ENCODE measurements around the gene PLAC1.

The PLAC1 gene

GRCh38 chrX:134588806-134589205, 69.5 kb downstream of the PLAC1 start:
- DNase-seq = no peak

DNA sequence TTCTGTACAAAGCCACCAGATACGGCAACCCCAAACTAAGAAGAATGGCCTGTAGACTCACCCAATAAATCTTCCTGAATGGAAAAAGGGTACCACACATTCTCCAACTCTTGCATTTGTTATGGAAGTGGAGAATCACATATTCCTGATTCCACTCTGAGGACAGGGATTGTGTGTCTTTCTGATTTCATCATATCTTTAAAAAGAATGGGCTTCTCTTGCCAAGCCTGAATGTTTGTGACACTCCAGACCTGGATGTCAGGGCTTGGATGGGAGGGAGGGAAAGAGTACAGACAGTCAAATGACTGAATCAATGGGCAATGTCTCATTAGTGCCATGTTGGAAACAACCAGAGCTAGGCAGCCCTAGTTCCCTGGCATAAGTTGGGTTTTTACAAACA, 77.4 kb downstream of the PLAC1 start:
- peak; percentile 79 for DNase-seq

DNA sequence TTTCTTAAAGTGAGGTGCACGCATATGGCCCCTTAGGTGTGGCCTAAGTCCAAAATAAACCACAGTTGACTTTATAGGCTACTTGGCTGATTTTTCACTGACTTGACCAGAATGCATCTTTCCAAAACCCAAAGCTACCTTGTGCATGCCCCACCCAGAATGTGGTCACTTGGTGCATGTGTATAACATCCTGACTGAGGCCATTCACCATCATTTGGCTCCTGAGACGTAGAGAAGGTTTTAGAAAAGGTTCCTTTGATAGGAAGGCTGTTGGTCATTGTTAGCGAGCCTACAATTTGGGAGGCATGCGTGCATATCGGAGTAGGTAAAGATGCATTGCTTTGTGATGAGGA, 84.6 kb downstream of the PLAC1 start:
- no peak for DNase-seq

GRCh38 chrX:134572816-134573682, 85.2 kb downstream of the PLAC1 start:
- DNase-seq = peak; percentile 23

DNA sequence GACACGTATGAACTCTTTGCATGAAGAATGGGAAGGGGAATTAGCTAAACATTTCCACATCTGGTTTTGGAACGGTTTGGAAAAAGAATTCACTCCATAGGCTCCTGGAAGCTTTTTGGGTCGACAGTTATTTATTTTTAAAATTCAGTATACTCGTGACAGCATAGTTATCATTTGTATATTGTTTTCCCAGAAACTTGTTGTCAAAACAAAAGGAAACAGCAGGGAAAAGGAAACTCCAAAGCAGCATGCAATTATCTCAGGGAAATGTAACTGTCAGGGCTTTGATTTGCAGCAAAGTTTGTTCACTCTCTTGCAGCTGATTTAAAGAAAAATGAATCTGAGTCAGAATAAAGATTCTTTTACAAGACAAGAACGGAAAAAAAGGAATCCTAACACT, 86.5 kb downstream of the PLAC1 start:
- no peak for DNase-seq

DNA sequence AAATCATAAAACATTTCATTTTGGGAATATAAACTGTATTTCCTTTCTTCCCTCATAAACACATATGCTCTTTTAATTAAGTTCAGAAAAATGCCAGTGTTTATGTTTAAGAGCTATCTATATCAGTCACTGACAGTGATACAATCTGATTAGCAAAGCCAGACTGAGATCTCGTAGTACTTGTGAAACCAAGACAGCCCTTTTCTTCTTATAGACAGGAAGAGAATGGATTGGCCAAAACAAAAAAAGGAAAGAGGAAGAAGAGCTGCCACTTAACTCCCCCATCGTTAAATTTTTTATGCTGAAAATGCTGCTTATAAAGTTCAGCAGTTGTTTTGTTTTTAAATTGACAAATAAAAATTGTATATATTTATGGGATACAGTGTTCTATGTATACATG, 87.4 kb downstream of the PLAC1 start:
- no peak for DNase-seq

DNA sequence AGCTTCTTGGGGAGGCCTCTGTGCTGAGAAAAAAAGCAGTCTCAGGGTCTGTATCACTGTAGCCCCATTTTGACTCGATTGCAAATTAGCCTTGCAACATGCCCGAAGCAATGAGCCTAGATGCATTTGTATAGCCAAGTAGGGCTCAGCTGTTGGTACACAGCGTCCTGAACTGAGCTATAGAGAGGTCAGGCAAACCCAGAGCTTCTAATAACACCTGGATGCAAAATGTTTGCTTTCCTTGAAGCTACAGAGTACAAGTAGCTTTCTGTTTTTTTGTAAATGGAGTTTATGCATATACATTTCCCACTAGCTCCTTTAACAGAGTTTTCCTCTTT, 87.8 kb downstream of the PLAC1 start:
- DNase-seq = no peak

DNA sequence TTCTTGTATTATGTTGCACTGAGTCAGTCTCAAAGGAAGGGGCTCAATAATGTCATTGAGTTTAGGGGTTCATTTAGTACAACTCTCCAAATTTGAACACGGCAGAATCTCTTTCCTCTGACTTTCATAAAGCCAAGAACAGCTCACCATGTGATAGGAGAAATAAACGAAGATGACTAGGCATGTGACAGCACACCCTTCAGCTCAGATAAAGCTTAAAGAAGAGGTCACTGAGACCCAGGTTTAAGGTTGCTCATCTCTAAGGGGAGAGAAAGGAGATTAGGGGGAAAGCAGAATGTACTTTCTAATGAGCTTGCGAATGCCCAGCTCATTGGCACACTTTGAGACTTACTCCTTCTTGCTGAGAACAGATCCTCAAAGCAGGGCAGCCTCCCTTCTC, 89.0 kb downstream of the PLAC1 start:
- DNase-seq = no peak

GRCh38 chrX:134568285-134569016, 89.8 kb downstream of the PLAC1 start:
- DNase-seq = no peak

DNA sequence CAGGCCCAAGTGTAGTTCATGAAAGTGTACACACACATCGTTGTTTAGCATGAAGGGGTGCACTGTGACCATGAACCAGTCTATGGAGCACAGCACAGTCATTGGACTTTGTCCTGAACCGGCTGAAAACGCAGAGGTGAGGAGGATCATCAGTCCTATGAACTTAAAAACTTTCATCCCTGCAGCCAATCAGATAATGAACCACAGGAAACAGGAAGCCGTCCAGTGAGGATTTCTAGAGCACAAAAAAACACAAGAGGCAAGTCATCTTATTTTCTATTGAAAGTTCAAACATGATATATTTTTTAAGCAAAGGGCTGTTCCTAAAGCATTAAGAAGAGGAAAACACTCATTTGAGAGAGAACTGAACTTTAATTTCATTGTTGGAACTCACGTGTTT, 91.8 kb downstream of the PLAC1 start:
- no peak for DNase-seq

- DNase-seq = no peak
Measured at GRCh38 chrX:134562002-134562401, 96.3 kb downstream of the PLAC1 start.

GRCh38 chrX:134558133-134558532, 100.1 kb downstream of the PLAC1 start:
- no peak for DNase-seq

- DNase-seq = no peak
Measured at GRCh38 chrX:134554291-134554690, 104.0 kb downstream of the PLAC1 start.

GRCh38 chrX:134552351-134552750, 105.9 kb downstream of the PLAC1 start:
- DNase-seq = no peak

DNA sequence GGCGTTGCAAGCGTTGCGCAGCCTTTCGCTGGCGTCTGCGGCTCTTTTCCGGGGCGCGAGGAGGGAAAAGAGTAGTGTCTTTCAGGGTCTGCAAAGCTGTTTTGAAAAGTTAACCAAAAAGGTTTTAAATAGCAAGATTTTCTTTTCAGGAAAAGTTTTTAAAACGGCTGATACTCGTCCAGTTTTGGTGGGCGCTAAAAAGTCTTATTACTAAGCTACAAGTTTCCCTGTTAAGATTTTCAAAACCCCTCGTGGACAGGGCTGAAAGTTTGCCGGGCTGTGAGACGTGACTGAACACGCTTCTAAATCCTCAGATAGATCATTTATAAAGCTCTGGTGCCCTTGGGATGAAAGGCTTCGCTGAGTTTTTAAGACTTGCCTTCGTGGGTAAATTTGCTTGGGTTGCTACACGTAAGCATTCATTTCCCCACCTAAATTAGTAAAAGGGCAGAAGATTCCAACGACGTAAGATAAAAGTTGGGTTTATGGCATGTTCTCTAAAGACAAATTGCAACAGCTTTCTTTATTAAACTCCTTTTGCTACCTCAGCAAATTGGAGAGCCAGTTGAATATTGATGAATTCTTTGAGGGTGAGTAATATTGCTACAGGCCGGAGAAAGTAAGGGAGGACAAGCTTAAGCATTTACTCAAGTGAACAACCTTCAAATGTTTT, 106.8 kb downstream of the PLAC1 start:
- peak; percentile 68 for DNase-seq

GRCh38 chrX:134548257-134549201, 109.7 kb downstream of the PLAC1 start:
- peak; percentile 38 for DNase-seq

GRCh38 chrX:134547047-134547679, 111.1 kb downstream of the PLAC1 start:
- peak; percentile 43 for DNase-seq

GRCh38 chrX:134546187-134546586, 112.1 kb downstream of the PLAC1 start:
- no peak for DNase-seq

DNA sequence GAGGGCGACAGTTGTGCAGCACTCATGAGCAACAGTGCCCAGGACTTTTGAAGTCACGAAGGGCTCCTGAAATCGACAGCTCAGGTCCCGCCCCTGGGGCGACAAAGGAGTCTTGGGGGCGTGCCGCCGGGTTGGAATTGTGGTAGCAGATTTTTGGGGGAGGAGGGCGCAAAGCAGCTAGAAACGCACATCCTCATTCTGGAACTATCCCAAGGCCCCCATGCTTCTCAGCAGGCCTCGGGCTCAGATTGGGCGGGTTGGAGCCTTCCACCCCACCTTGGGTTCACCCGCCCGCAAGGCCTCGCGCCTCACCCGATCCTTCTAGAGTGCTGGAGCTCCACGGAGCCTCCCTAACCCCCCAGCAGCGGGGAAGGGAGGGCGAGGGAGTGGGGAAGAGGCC, 112.8 kb downstream of the PLAC1 start:
- peak; percentile 64 for DNase-seq

DNA sequence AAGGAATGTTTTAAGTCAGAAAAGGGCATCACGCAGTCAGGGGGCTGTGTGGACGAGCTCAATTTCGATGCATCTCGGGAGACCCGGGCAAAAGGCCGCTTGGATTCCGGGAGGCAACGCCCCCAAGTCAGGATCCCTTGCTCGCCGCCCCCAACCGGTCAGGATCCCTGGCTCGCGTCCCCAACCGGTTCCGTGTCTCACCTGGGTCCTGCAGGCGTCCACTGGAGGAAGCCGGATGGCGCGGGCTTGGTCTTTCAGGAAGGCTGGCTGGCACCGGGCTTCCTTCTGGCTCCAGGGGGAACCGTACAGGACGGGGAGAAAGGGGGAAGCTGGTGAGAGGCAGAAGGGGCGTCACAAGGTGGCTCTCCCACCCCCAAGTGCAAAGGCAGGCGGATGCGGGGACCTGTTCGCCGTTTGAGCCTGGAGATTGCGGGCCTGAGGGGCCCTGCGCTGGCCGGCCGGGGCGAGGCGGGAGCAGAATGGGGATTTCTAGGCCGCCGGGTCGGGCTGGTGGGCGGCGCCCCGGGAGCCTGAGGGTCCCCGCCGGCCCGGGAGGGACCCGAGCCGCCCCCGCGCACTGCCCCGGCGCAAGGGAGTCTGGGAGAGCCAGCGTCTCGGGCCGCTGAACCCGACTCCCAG, 113.6 kb downstream of the PLAC1 start:
- DNase-seq = no peak

- DNase-seq = no peak
Measured at GRCh38 chrX:134544135-134544512, 114.1 kb downstream of the PLAC1 start.

DNA sequence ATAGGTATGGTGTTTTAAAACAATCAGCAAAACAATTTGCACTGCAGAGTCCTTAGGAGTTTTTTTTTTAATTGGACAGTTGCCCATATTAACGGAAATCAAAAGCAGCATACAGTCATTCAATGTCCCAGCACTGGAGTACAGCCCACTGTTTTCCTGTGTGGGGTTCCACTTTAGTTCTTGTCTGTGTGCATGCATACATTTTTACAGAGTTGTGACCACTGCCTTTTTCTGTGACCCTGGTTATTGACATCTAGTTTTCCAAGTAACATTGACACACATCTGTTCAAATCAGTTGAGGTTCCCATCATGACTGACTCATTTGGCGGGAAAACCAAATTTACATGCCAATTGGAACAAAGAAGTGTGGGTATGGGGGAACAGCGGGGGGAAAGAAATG, 115.0 kb downstream of the PLAC1 start:
- no peak for DNase-seq

All from fibroblast of skin of scalp (primary cell).